CD14-positive monocyte (primary cell): ENCODE measurements around the gene LGALS3. TPM values are rescaled to one million over a fixed set of nuclear protein-coding genes. Genes with fewer than 3 reads are reported as not detected.

Experiments used
- DNase-seq, 3 donors: peaks; one replicate each; pipeline ENCODE4 v3.0.0-alpha.2; 2011 to 2022
- H2AFZ ChIP-seq: 2 replicates; pipeline ENCODE4 v1.6.0; 2012; ENCODE audit warnings: mild to moderate bottlenecking, low read depth, low read length, inconsistent platforms; ENCODE audit not compliant: insufficient read depth, poor library complexity, severe bottlenecking
- H3K27ac ChIP-seq, 2 donors: 1 replicate in 1 of 2; 2 replicates in 1 of 2; pipeline ENCODE4 v1.5.1; 2012 to 2013; ENCODE audit warnings: low read length in 2 of 2, control low read depth in 1 of 2, inconsistent platforms in 1 of 2, low read depth in 1 of 2, mild to moderate bottlenecking in 1 of 2
- H3K27me3 ChIP-seq, 2 donors: one replicate each; pipeline versions ENCODE4 v1.6.0 to v1.6.1; 2011 to 2013; ENCODE audit warnings: low read length in 2 of 2; ENCODE audit not compliant: control insufficient read depth in 2 of 2, insufficient read depth in 2 of 2
- H3K36me3 ChIP-seq, 2 donors: replicated peaks in 1 of 2; 1 replicate in 1 of 2; 2 replicates in 1 of 2; pipeline versions ENCODE4 v1.5.1 to v1.6.1; 2012 to 2013; ENCODE audit warnings: low read length in 2 of 2, control low read depth in 1 of 2, inconsistent platforms in 1 of 2, mild to moderate bottlenecking in 1 of 2; ENCODE audit not compliant: insufficient read depth in 2 of 2, control insufficient read depth in 1 of 2
- H3K4me1 ChIP-seq, 2 donors: 1 replicate in 1 of 2; 2 replicates in 1 of 2; pipeline versions ENCODE4 v1.5.1 to v1.6.1; 2012 to 2013; ENCODE audit warnings: low read length in 2 of 2, control low read depth in 1 of 2, inconsistent platforms in 1 of 2, mild to moderate bottlenecking in 1 of 2, moderate library complexity in 1 of 2; ENCODE audit not compliant: insufficient read depth in 2 of 2, control insufficient read depth in 1 of 2
- H3K4me2 ChIP-seq: replicated peaks from 2 replicates; pipeline ENCODE3; 2012; ENCODE audit warnings: low read length, moderate library complexity, mild to moderate bottlenecking; ENCODE audit not compliant: poor library complexity, severe bottlenecking; ENCODE audit errors: extremely low read depth
- H3K4me3 ChIP-seq, 3 experiments: fragments of 200-600 bp in 1 of 3; sonication (generic) in 1 of 3; replicated peaks in 1 of 3; 1 replicate in 2 of 3; 2 replicates in 1 of 3; pipeline ENCODE4 v1.5.1; 2011 to 2013; ENCODE audit warnings: low read length in 3 of 3, mild to moderate bottlenecking in 3 of 3, control low read depth in 2 of 3, low read depth in 2 of 3, inconsistent platforms in 1 of 3, moderate library complexity in 1 of 3
- H3K79me2 ChIP-seq: 2 replicates; pipeline ENCODE4 v1.6.0; 2012; ENCODE audit warnings: mild to moderate bottlenecking, control low read depth, inconsistent platforms, low read length, moderate library complexity; ENCODE audit not compliant: insufficient read depth
- H3K9ac ChIP-seq: 2 replicates; pipeline ENCODE4 v1.6.0; 2017; ENCODE audit warnings: low read length, mild to moderate bottlenecking; ENCODE audit not compliant: insufficient read depth, poor library complexity, severe bottlenecking
- H3K9me3 ChIP-seq, 2 donors: replicated peaks in 1 of 2; 1 replicate in 1 of 2; 2 replicates in 1 of 2; pipeline versions ENCODE4 v1.5.1 to v1.6.1; 2012 to 2013; ENCODE audit warnings: low read length in 2 of 2, control low read depth in 1 of 2; ENCODE audit not compliant: control insufficient read depth in 1 of 2, insufficient read depth in 1 of 2
- H4K20me1 ChIP-seq: 2 replicates; pipeline ENCODE4 v1.6.0; 2012; ENCODE audit warnings: mild to moderate bottlenecking, low read length, control low read depth, moderate library complexity; ENCODE audit not compliant: insufficient read depth
- H3K27ac Mint-ChIP-seq, 7 donors: one replicate each; pipeline ENCODE4 v1.8.0; 2020; ENCODE audit warnings: mild to moderate bottlenecking in 7 of 7, mixed read lengths in 7 of 7, moderate library complexity in 6 of 7, inconsistent platforms in 2 of 7
- H3K27me3 Mint-ChIP-seq, 3 donors: one replicate each; pipeline ENCODE4 v1.8.0; 2021 to 2022; ENCODE audit warnings: low read depth in 3 of 3, mild to moderate bottlenecking in 3 of 3, mixed read lengths in 3 of 3, moderate library complexity in 3 of 3, inconsistent platforms in 1 of 3
- H3K36me3 Mint-ChIP-seq, 2 donors: one replicate each; pipeline ENCODE4 v1.8.0; 2020; ENCODE audit warnings: mixed read lengths in 2 of 2, inconsistent platforms in 1 of 2, mild to moderate bottlenecking in 1 of 2
- H3K4me1 Mint-ChIP-seq: one replicate; pipeline ENCODE4 v1.8.0; 2020; ENCODE audit warnings: mild to moderate bottlenecking, mixed read lengths
- H3K4me3 Mint-ChIP-seq, 2 donors: one replicate each; pipeline ENCODE4 v1.8.0; 2020; ENCODE audit warnings: mild to moderate bottlenecking in 2 of 2, mixed read lengths in 2 of 2, moderate library complexity in 1 of 2
- H3K9me3 Mint-ChIP-seq, 7 donors: one replicate each; pipeline ENCODE4 v1.8.0; 2020 to 2022; ENCODE audit warnings: mixed read lengths in 7 of 7, mild to moderate bottlenecking in 6 of 7, moderate library complexity in 6 of 7, inconsistent platforms in 2 of 7
- WGBS: methylation state at CpG from one replicate; pipeline ENCODE4 v1.1.5; 2013; ENCODE audit warnings: missing lambda C conversion rate; ENCODE audit not compliant: insufficient coverage; 5-methylcytosine and 5-hydroxymethylcytosine counted together
- intact Hi-C, 2 donors: fragments of 100-400 bp; cut with micrococcal nuclease; formaldehyde crosslinking; loops; one replicate each; pipeline versions ENCODE4 v1.15.0 to v1.15.1; 2023
- polyA plus RNA-seq, 3 donors: library from polyadenylated mRNA; depleted of rRNA in 1 of 3; unstranded in 2 of 3; stranded (reverse) in 1 of 3; fragments of 300-500 nt in 2 of 3; fragments of >200 nt in 1 of 3; fragmentation: Illumina TruSeq in 2 of 3; gene quantifications; 1 replicate in 2 of 3; 2 replicates in 1 of 3; pipeline ENCODE4 v1.2.3, GENCODE V29; 2012 to 2021
- TF ChIP-seq, protein P1 (sequence below): fragments of 200-600 bp; IDR thresholded peaks from one replicate; pipeline ENCODE4 v1.8.0; 2022; ENCODE audit warnings: antibody characterized with exemption, mild to moderate bottlenecking

Gene LGALS3
- polyA plus RNA-seq, 3 donors, result 266 to 878 (median 788) TPM

DNA sequence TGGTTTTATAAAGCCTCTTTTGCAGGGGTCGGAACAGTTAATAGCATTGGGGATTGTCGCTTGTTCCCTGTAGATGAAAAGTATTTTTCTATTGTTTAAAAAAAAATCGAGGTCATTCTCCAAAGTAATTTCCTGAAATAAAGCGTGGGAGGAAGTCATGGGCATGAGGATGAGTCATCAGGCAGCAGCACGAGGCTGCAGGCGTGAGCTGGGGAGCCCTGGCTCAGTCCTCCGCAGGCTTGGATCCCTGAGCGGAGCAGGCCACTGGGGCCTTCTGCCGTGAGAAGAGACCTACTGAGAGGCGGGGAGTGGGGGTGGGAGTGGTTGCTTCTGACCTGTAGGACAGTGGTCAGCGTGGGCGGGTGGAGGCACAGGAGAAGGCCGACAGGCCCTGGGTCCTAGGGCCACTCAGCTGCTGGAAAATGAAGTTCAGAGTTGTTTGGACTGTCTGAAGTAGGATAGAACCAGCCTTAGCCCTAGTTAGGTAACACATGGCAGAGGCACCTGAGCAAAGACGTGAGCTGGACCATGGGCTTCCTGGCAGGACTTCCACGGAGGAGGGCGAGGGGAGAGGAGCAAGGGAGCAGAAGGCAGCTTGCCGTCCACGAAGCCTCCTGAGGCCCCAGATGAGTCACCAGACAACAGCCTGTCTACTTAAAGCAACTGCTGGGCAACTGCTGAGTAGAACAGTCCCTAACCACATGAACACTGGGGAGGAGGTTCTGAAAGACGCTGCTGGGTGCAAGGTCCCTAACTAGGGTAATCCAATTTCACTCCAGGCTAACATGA lies 21.1 kb upstream of the LGALS3 start:
- Histone ChIP-seq H3K27ac (peak overlapping the region; percentile 90 to 97), H3K4me2 (no peak overlapping the region), H3K4me1 (peaks cover 48 to 50% of the 10 kb centered on the region in 2 donors), H3K36me3 (no peaks in the 10 kb centered on the region), H3K9me3 (peaks cover 6 to 19% of the 10 kb centered on the region in 2 donors), H3K79me2 (no peaks in the 10 kb centered on the region), H3K4me3 (no peak overlapping the region), H3K27me3 (no peaks in the 10 kb centered on the region), H3K9ac (peak overlapping the region; percentile 68), H4K20me1 (no peaks in the 10 kb centered on the region), H2AFZ (peak overlapping the region; percentile 31)
- peaks cover 35% of the 10 kb centered on the region for H3K4me1 Mint-ChIP-seq
- WGBS, result 26% methylated on average over 11 of the region's 19 CpGs
- H3K9me3 Mint-ChIP-seq, result peaks cover 5 to 31% (median 14%) of the 10 kb centered on the region in 7 donors
- TF ChIP-seq, protein P1, sequence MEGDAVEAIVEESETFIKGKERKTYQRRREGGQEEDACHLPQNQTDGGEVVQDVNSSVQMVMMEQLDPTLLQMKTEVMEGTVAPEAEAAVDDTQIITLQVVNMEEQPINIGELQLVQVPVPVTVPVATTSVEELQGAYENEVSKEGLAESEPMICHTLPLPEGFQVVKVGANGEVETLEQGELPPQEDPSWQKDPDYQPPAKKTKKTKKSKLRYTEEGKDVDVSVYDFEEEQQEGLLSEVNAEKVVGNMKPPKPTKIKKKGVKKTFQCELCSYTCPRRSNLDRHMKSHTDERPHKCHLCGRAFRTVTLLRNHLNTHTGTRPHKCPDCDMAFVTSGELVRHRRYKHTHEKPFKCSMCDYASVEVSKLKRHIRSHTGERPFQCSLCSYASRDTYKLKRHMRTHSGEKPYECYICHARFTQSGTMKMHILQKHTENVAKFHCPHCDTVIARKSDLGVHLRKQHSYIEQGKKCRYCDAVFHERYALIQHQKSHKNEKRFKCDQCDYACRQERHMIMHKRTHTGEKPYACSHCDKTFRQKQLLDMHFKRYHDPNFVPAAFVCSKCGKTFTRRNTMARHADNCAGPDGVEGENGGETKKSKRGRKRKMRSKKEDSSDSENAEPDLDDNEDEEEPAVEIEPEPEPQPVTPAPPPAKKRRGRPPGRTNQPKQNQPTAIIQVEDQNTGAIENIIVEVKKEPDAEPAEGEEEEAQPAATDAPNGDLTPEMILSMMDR, result no peak
- intact Hi-C loops, result loop anchor here in 1 of 2 donors (1.0 kb wide), 1 partner anchor 10 kb away; no protein-coding TSS in a partner anchor
- peak; percentile 97 to 98 (median 98) for DNase-seq
- H3K4me3 Mint-ChIP-seq, result peak overlapping the region in 1 of 2 donors; percentile 27
- peak overlapping the region; percentile 98 to 100 (median 99) for H3K27ac Mint-ChIP-seq
- peaks cover 0 to 6% (median 1%) of the 10 kb centered on the region in 3 donors for H3K27me3 Mint-ChIP-seq
- H3K36me3 Mint-ChIP-seq, result peaks cover 13 to 18% of the 10 kb centered on the region in 2 donors

DNA sequence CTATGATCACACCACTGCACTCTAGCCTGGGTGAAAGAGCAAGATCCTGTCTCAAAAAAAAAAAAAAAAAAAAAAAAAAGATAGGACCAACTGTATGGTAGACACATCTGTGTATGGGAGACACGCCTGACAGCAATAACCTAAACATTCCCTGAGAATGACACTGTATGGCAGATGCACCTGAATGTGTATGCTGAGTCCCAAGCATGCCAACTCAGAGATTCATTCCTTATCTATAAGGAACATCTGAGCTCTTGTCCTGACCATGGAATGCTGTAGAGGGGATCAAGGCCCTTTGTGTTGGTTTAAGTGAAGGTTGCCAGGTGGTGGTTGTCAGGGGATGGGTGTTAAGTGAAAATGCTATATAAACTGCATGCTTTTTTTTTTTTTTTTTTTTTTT lies 19.2 kb upstream of the LGALS3 start:
- Mint-ChIP-seq H3K4me3 (no peak overlapping the region), H3K4me1 (peaks cover 20% of the 10 kb centered on the region), H3K9me3 (peaks cover 3 to 21% (median 6%) of the 10 kb centered on the region in 7 donors), H3K36me3 (peaks cover 11 to 13% of the 10 kb centered on the region in 2 donors), H3K27me3 (peaks cover 0 to 7% (median 1%) of the 10 kb centered on the region in 3 donors), H3K27ac (peak overlapping the region in 1 of 7 donors; percentile 37)
- no peak overlapping the region for H3K4me3 ChIP-seq
- TF ChIP-seq, protein P1, result no peak
- no peak overlapping the region for H3K9ac ChIP-seq
- no peaks in the 10 kb centered on the region for H3K79me2 ChIP-seq
- H2AFZ ChIP-seq, result no peak overlapping the region
- no peaks in the 10 kb centered on the region for H4K20me1 ChIP-seq
- no peaks in the 10 kb centered on the region for H3K27me3 ChIP-seq
- DNase-seq, result no peak
- peaks cover 0 to 11% of the 10 kb centered on the region in 2 donors for H3K9me3 ChIP-seq
- peaks cover 30 to 31% of the 10 kb centered on the region in 2 donors for H3K4me1 ChIP-seq
- H3K36me3 ChIP-seq, result no peaks in the 10 kb centered on the region
- 100% methylated on average over 1 of the region's 1 CpG for WGBS
- no peak overlapping the region for H3K4me2 ChIP-seq
- intact Hi-C loops, result no loop called here
- no peak overlapping the region for H3K27ac ChIP-seq
